ENCODE results near the gene SEPTIN10. TPM values are rescaled to one million over a fixed set of nuclear protein-coding genes. Genes with fewer than 3 reads are reported as not detected.
"Not testable (repeated sequence)": the region's sequence is repeated elsewhere in the genome, so short reads cannot be mapped to it uniquely, and the experiment has no call there.

Gene SEPTIN10
- polyA plus RNA-seq (2013, experiment 1 of 2; ENCODE audit: insufficient read length): 80.0 TPM
- 78.5 TPM for polyA plus RNA-seq (2013, experiment 2 of 2; ENCODE audit: insufficient read length)

DNA sequence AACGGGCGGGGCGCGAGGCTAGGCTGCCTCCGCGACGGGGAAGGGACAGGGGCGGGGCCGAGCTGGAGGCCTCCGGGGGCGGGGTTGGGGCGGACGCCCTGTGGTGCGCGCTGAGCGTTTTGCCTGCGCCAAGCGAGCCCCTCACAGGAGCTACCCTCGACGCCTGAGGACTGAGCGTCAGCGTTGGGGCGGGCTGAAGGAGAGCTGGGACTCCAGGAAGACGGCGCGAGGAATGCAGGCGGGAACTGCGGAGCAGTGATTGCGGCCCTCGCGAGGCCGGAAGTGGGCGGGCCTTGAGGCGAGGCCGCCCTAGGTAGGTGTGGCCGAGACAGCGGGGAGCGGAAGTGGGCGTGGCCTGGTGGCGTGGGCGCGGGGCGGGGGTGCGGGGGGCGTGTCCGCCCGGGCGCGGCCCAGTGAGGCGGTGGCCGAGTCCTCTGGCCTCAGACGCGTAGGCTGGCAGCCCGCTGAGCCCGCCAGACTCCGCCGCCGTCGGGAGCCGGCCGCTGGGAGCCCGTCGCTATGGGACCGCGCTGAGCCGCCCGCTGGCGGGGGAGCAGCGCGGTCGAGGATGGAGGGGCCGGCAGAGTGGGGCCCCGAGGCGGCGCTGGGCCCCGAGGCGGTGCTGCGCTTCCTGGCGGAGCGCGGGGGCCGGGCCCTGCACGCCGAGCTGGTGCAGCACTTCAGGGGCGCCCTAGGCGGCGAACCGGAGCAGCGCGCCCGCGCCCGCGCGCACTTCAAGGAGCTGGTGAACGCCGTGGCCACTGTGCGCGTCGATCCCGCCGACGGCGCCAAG, at the start of gene SEPTIN10, which contains the start of gene SOWAHC:
TSS of gene SEPTIN10 (minus strand) at position 45 of the 793 bp plus-strand sequence. CDS start 139 bp downstream, outside the sequence.
TSS of gene SOWAHC (plus strand) at position 443 of the 793 bp plus-strand sequence. CDS start at position 569, 126 bp downstream.
- peak; percentile 99 for DNase-seq

DNA sequence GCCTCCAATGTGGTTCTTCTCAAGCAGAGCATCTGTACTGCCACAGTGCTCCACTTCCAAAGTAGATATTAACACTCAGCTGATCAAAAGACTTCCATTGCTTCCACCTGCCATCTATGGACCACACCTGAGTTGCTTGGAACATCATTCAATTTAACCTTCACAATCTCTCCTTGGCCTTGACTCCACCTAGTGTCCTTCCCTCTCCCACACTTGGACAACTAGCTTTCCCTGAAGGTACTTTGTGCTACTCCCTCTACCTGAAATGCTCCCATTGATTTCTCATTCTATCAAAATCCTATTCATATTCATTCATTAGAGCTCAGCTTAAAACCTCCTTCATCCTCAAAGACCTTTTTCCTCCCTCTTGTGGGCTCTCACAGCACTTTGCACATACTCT, 49.1 kb upstream of the SEPTIN10 start:
- no peak for DNase-seq

DNA sequence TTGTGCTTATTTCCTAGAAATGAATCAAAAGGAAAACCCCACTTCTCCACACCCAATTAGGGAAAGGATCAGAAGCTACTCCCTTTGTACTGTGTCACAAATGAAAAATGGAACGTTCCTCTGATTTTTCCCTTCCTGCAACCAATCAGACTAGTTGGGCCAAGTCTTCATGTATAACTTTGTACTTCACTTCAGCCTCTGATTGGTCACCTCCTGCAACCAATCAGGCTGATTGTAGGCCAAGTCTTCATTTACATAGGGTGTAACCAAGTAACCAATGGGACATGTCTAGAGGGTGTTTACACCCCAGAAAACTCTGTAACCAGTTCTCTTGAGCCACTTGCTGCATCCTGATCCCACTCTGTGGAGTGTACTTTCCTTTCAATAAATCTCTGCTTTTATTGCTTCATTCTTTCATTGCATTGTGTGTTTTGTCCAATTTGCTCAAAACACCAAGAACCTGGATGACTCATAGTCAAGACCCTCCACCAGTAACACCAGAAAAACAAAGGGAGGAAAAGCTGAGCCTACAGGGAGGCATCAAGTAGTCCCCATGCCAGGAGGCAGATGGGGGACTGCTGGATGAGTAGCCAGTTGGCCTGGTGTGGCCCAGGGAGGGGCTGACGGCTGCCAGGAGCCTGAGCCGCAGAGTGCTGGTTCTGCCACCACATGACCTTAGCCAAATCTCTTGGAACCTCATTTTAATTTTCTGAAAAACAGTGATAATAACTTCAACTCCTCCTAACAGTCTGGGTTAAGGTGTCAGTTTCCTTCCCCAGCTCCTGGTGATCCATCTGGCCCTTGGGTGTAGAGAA, 46.5 kb upstream of the SEPTIN10 start:
- DNase-seq: no peak

DNA sequence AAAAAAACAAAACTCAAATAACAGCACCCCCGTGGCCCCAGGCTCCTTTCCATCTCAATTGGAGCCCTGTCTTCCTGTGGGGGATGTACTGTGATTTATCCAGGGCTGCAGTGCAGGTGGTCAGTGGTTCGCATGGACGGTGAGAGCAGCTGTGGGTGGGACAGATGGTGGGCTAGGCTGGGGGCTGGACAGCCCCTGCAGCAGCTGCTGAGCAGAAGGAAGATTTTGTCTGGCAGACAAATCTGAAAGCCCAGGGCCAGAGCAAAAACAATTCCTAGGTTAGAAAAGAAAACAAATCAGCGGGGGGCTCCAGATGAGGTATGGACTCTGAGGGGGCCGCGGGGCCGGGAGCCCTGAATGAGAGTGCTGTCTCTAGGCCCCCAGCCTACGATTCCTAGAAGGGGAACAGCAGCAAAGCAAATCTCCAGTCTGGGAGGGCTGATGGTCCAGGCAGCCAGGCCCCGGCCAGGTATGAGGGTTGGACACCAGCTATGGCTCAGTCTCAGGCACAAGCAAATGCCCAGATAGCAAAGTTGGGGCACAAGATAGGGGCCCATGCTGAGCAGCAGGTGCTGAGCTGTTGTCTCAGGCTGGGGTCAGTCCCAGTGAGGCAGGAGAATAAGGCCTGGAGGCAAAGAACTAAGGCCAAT, 45.8 kb upstream of the SEPTIN10 start:
- DNase-seq: no peak

DNA sequence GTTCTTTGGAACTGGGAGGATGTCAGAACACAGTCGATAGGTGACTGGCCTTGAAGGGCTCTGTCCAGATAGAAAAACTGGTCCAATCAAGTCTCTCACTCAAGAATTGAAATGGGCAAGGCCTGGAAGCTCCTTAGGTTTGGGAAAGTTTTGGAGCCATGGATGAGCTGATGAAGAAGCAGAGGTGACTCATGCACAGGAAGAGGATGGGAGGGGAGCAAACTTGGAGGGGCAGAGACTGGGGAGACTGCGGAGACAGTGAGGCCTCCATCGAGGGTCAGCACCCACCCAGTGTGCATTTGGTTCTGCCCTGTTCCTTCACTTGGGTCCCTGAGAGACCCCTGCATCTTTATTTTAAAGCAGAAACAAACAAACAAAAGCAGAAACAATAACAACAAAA, 41.5 kb upstream of the SEPTIN10 start:
- DNase-seq: peak; percentile 16

DNA sequence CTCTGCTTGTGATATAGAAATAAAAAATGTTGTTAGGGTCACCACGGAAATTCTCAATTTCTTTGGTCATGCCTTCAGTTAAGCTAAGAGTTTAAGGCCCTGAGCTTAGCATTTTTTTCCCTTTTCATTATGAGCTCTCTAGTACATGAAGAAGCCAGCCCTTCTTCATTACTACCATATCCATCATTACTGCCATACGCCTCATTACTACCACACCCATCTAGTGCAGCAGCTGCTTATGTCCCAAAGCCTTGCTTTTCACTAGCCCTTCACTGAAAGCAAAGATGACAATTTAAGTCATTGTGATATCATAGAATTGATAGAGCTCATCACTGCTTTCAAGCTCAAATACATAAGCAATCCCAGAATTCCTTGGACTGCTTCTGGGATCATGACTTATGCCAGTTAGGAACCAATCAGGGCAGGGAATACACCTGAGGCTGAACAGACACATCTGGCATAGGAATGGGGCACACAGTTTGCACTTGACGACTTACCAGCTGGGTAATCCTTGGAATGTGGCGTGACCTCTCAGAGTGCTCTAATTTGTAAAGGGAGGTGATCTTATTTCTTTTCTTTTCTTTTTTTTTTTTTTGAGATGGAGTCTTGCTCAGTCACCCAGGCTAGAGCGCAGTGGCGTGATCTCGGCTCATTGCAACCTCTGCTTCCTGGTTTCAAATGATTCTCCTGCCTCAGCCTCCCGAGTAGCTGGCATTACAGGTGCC, 40.7 kb upstream of the SEPTIN10 start:
- DNase-seq: no peak

DNA sequence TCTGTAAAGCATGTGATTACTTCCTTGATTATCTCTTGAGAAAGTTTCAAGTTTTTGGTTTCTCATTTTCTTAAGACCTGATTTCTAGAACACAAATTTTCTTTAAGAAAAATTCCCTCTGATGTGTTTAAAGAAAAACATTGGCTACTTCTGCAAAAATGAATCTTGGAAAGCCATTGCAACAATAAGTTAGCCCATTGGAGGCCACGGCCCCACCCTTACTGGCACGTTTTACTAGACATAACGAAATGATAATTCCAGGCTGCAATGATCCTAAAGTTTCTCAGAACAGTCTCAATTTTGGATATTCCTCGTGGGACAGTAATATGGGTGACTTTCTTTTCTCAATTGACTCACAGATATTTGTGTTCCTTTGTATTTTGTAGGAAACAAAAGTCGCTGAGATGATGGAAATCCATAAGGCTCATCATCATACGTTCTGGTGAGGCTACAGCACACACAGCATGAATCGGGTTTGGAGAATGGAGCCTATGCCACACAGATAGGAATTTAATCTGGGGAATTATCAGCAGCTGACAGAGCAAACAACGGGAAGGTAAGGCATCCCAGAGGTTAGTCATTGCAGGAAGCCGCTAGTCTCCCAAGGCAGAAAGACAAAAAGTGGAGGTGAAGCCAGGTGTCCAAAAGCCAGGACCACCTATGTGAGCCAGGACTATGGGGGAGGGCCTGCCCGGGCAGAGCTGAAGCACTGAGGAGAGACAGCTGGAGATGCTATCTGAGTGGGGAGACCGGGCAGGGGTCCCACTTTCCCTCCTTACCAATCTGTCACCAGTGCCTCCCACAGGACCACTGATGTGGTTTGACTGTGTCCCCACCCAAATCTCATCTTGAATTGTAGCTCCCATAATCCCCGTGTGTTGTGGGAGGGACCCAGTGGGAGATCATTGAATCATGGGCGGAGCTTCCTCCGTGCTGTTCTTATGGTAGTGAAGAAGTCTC, 36.2 kb upstream of the SEPTIN10 start:
- no peak for DNase-seq

DNA sequence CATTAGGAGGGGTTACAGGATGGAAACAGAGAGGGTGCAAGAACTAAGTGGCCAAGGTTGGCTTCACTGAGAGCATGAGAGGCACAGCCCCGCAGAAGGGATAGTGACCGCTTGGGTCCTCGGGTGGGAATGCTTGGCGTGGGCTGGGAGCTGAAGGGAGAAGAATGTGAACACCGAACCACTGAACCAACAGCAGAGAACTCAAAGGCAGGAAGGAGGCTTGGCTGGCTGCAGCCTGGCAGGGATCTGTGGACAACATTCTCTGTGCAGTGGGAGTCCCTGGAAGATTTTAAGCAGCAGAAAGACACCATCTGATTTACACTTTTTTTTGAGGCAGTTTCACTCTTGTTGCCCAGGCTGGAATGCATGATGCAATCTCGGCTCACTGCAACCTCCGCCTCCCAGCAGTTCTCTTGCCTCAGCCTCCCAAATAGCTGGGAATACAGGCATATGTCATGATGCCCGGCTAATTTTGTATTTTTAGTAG, 34.3 kb upstream of the SEPTIN10 start:
- peak; percentile 52 for DNase-seq

DNA sequence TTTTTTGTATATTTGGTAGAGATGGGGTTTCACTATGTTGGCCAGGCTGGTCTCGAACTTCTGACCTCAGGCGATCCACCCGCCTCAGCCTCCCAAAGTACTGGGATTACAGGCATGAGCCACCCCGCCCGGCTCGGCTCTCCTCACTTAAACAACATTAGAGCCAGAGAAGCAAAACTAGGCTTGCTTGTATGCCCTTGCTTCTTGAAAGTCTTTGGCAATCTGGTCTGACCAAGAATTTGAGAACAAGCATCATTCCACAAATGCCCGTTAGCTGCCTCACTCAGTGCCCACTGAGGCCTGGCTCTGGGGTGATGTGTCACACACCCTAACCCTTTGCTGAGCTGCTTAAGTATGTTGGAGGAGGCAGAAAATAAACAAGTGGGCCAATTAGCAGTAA, 33.9 kb upstream of the SEPTIN10 start:
- peak; percentile 79 for DNase-seq

DNA sequence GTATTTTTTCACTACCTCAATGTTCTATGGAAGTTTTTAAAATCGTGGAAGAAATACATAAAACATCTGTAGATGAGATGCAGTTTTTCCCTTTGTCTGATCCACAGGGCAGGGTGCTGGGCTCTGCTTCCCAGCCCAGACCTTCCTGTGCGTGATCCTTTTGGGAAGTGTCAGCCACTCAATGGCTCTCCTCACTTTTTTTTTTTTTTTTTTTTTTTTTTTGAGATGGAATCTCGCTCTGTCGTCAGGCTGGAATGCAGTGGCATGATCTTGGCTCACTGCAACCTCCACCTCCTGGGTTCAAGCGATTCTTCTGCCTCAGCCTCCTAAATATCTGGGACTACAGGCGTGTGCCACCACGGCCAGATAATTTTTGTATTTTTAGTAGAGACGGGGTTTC, 33.2 kb upstream of the SEPTIN10 start:
- peak; percentile 45 for DNase-seq

DNA sequence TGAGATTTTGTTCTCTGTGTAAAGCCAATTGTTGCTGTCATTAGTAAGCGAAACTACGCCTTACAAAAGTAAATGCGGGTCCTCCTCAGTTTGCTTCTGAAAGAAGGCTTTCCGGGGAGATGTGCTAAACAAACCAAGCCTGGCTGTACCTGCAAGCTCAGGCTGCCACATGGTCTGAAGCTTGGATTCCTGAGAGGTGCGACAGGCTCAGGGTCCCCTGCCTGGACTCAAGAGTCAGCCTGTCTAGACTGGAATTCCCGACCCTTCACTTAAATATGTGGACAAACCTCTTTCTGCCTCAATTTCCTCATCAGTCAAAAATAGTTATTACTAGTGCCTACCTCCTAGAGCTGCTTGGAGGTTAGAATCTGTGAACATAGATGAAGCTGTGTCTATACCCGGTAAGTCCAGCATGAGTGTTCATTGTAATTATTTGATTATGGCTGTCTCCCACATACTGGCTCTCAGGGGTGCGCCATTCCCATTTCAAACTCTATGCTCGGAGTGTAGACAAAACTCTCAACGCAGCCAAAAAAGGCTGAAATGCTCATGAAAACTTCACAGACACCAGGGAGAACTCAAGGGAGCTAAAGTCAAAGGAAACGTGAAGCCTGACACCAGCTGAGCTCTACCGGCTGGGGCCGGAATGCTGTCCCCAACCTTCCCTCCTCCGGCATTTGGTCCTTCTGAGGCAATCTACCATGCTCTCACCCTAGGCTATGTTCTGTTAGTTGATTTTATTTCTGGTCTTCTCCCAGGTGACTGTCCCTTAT, 31.8 kb upstream of the SEPTIN10 start:
- DNase-seq: no peak

DNA sequence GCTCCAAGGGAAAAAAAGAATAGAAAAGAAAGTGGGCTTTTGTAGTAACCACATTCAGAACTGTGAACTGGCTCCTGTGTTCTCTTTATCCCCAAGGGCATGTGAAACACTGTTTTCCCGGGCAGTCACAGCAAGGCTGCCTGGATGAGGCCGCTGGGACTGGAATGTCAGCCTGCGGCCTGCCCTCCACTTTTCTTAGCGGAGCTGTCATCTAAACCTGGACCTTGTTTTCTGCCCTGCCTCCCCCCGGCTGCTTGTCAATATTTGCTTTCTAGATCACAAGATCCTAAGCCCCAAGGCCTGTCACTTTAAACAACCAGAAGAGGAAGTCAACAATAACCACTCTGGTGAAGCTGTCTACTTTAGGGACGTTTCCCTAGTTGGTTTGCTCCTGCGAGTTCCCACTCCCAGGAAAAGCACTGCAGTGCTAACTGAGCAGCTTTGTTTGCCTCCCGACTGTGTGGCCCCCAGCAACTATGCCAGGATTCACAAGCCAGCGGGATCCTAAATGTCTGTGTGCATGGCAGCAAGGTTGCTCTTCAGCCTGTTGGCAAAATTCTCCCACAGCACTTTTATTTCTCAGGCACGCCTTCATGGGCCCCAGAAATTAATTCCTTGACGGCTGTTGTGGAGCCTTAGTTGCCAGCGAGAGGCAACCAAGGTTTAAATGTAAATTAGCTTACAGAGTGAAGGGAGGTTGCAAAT, 31.0 kb upstream of the SEPTIN10 start:
- DNase-seq: peak; percentile 29

DNA sequence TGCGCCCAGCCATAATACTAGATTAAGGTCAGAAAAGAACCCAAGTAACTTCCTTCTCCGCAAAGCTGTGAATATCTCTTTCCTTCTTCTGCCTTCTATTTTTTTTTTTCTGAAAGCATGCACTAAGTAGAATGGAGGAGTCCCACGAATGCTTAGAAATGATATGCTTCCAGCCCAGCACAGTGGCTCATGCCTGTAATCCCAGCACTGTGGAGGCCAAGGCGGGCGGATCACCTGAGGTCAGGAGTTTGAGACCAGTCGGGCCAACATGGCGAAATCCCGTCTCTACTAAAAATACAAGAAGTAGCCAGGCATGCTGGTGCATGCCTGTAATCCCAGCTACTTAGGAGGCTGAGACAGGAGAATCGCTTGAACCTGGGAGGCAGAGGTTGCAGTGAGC, 26.2 kb upstream of the SEPTIN10 start:
- DNase-seq: not testable (repeated sequence)

DNA sequence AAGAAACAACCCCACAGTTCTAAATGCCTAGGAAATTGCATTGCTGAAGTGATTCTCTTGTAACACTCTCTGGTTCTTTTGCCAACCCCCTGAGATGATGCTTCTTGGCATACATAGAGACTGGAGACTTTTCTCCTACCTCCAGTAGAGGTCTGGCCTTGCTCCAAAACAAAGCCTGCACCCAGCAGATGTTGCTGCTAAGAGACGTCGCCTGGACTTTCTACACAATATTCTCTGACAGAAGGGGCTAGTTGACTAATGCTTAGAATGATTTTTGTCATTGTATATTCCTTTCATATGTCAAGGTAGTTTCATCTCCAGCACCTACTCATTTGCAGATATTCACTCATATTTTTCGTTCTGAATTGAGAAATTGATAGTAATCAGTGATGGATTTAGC, 25.0 kb upstream of the SEPTIN10 start:
- DNase-seq: no peak

DNA sequence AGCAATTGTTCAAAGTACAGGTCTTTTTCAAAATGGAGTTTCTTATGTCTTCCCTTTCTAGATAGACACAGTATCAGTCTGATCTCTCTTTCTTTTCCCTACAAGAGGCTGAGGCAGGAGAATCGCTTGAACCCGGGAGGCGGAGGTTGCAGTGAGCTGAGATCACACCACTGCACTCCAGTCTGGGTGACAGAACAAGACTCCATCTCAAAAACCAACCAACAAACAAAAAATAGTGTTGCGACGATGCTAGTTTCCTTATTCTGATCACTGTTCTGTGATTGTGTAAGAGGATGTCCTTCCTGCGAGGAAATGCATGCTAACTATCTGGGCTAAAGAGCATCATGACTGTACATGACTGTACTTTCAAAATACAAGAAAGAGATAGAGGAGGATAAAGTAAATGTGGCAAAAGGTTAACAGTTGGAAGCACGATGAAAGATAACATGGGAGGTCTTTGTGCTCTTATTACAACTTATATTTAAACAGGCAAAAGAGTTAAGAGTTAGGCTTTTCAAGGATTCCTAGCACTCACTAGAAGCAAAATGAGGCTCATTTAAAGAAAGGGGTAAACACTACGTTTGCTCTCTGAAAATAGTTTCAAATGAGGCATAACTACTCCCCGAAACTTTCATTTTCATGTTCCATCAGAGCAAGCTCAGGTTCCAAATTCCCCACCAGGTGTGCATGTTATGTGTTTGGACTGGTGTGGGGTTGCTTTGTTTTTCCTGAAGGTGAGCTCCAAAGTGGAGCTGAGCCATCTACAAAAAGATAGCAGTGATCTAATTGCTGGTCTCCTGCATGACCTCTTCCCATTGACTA, 24.2 kb upstream of the SEPTIN10 start:
- no peak for DNase-seq

DNA sequence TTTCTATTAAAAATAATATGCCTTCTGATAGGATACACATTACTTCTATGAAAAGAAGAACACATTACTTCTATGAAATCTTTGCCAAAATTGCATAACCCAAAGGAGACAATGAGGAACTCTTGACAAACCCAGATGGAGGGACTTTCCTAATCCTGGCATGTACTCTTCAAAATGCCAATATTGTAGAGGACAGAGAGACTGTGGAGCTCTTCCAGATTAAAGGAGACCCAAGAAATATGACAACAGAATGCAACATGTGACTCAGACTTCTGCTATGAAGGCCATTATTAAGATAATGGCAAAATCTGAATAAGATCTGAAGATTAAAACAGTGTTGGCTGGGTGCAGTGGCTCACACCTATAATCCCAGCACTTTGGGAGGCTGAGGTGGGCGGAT, 22.6 kb upstream of the SEPTIN10 start:
- DNase-seq: no peak

DNA sequence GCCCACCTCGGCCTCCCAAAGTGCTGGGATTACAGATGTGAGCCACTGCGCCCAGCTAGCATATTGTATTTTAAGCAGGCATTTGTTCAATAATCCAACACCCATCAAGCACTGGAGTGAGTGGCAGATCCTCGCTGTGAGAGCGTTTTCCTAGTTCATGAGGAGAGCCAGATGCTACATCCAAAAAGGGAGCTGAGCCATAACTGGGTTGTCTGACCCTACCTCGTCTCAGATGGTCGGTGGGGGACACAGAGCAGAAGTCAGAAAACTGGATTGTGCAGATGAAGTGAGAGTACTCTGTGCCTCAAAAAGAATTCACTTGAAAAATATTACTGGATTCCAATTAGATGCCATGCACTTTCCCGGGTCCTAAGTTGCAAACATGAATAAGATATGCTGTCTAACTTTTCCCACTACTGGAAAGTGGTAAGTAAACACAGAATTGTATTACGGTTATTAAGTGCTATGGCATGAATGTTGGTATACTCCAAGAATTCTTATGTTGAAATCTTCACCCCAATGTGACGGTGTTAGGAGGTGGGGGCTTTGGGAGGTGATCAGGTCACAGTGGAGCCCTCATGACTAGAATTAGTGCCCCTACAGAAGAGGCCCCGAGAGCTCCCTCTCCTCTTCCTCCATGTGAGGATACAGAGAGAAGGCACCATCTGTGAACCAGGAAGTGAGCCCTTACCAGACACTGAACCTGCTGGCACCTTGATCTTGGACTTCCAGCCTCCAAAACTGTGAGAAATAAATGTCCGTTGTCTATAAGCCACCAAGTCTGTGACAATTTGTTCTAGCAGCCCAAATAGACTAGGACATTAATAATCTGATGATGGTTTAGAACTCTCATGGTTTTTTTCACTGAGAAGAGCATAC, 21.9 kb upstream of the SEPTIN10 start:
- no peak for DNase-seq
